ENCODE results near the gene LHX4.

Gene LHX4

GRCh38 chr1:180185281-180185680 is 44.8 kb upstream of the LHX4 start:
- ChIA-PET POLR2A (ENCODE audit: low non-redundant PET) (no interaction called here), CTCF (no interaction called here)
- no peak for DNase-seq (ENCODE audit: low spot score)
- no peak for TF ChIP-seq CTCF (conservative IDR thresholded peaks at IDR 0.05; ENCODE audit: low read depth)
- H3K27ac ChIP-seq = no peak overlapping the region

DNA sequence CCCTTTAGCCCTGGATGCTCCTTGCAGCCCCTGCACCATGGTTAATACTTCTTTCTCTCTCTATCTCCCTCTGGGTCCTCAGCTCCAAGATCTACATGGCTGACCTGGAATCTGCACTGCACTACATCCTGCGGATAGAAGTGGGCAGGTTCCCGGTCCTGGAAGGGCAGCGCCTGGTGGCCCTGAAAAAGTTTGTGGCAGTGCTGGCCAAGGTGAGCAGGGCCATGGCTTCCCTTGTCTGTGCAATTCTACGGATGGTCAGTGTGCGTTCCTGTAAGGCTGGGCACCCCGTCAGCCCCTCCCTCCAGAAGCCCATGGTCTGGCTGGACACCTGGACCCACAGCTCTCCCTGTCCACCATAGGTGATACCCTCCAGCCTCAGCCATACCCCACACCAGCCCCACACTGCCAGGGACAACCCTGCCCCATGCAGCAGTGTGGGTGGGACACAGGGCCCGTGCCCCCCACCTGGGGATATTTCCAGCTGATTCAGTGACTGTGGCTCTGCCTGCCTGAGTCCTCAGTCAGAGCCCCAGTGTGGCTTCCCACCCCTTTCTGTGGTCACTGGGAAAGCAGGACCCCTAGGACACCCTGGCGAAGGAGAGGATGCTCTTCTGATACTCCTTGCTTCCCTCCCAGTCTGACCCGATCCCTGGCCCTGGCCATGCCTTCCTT is 44.0 kb upstream of the LHX4 start:
- CTCF ChIA-PET = interaction anchor here (0.9 kb wide), 1 partner anchor 49 kb away, joined by 3 read pairs; no protein-coding TSS in a partner anchor
- POLR2A ChIA-PET (ENCODE audit: low non-redundant PET) = no interaction called here
- H3K27ac ChIP-seq = no peak overlapping the region
- DNase-seq (ENCODE audit: low spot score) = no peak
- TF ChIP-seq CTCF (conservative IDR thresholded peaks at IDR 0.05; ENCODE audit: low read depth) = no peak

DNA sequence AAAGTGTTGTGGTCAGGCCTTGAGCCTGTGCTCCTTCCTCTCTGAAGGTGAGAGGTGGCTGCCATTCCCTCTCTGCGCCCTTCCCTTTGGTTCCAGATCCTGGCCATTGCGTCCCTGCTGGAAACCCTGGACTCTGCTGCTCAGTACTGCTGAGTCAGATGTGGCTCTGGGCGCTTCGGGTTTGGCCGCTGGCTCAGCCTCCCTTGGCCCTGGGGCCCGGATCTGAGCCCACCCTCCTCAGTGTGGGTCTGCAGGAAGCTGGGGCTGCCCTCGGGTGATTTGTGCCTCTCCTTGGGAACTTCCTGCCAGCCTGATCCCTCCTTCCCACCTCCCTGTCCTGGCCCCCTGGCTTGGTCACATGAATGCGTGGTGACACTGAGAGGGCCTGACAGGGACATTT is 43.2 kb upstream of the LHX4 start:
- no peak overlapping the region for H3K27ac ChIP-seq
- no peak for DNase-seq (ENCODE audit: low spot score)
- ChIA-PET POLR2A (ENCODE audit: low non-redundant PET) (no interaction called here), CTCF (interaction anchor here (0.9 to 1.8 kb wide), 3 partner anchors 44 to 296 kb away, joined by 3 to 7 read pairs (median 3); partner anchors contain the start of gene LHX4)
- TF ChIP-seq CTCF (conservative IDR thresholded peaks at IDR 0.05; ENCODE audit: low read depth) = no peak

GRCh38 chr1:180187626-180188025 is 42.4 kb upstream of the LHX4 start:
- no peak for TF ChIP-seq CTCF (conservative IDR thresholded peaks at IDR 0.05; ENCODE audit: low read depth)
- ChIA-PET POLR2A (ENCODE audit: low non-redundant PET) (no interaction called here), CTCF (interaction anchor here (0.6 to 1.8 kb wide), 14 partner anchors 7 to 676 kb away, joined by 3 to 11 read pairs (median 3); partner anchors contain the start of gene LHX4)

GRCh38 chr1:180188091-180188506 is 42.0 kb upstream of the LHX4 start:
- ChIA-PET POLR2A (ENCODE audit: low non-redundant PET) (no interaction called here), CTCF (interaction anchor here (0.6 to 1.8 kb wide), 16 partner anchors 8 to 675 kb away, joined by 3 to 11 read pairs (median 3); partner anchors contain the start of gene LHX4)
- no peak overlapping the region for H3K27ac ChIP-seq
- TF ChIP-seq CTCF (conservative IDR thresholded peaks at IDR 0.05; ENCODE audit: low read depth) = peak; percentile 80
- DNase-seq (ENCODE audit: low spot score) = peak; percentile 57

More at GRCh38 chr1:180187626-180188025, 42.4 kb upstream of the LHX4 start:
- no peak for DNase-seq (ENCODE audit: low spot score)
- H3K27ac ChIP-seq = no peak overlapping the region

GRCh38 chr1:180188684-180189175 is 41.3 kb upstream of the LHX4 start:
- no peak overlapping the region for H3K27ac ChIP-seq
- no peak for TF ChIP-seq CTCF (conservative IDR thresholded peaks at IDR 0.05; ENCODE audit: low read depth)
- no peak for DNase-seq (ENCODE audit: low spot score)
- ChIA-PET POLR2A (ENCODE audit: low non-redundant PET) (no interaction called here), CTCF (interaction anchor here (0.6 to 1.8 kb wide), 10 partner anchors 9 to 675 kb away, joined by 3 to 11 read pairs (median 4); partner anchors contain the start of gene LHX4)

All from RWPE1 (cell line).